HEK293 (cell line): ENCODE results near the gene SBF1.

Experiments used
- CTCF ChIA-PET: fragments of 350-600 bp; formaldehyde crosslinking; extraction: SDS; loops from one replicate; lab custom pipeline; 2021; ENCODE audit warnings: antibody characterized with exemption; lab: Yijun Ruan, JAX
- POLR2A ChIA-PET: fragments of 300-600 bp; formaldehyde crosslinking; extraction: SDS; loops from one replicate; lab custom pipeline; 2020; ENCODE audit warnings: antibody characterized with exemption, inconsistent platforms; lab: Yijun Ruan, JAX
- H3K27ac ChIP-seq: fragments of 200-500 bp; sonication (Bioruptor generic); 2 replicates; pipeline ENCODE4 v1.5.1; 2014; ENCODE audit warnings: low read depth, low read length, control low read depth, inconsistent platforms; ENCODE audit errors: extremely low read depth
- H3K36me3 ChIP-seq, 2 experiments: fragments of 200-500 bp in 1 of 2; sonication (Bioruptor generic) in 1 of 2; 1 replicate in 1 of 2; 2 replicates in 1 of 2; pipeline ENCODE4 v1.5.1; 2014 to 2017; ENCODE audit warnings: inconsistent platforms in 2 of 2, low read length in 2 of 2; ENCODE audit not compliant: control insufficient read depth in 2 of 2, insufficient read depth in 1 of 2
- H3K4me1 ChIP-seq: fragments of 200-500 bp; sonication (Bioruptor generic); 2 replicates; pipeline ENCODE4 v1.5.1; 2014; ENCODE audit warnings: mild to moderate bottlenecking, low read length, inconsistent platforms; ENCODE audit not compliant: control insufficient read depth, insufficient read depth
- H3K4me3 ChIP-seq: 2 replicates; pipeline ENCODE4 v1.5.1; 2011; ENCODE audit warnings: low read depth, mild to moderate bottlenecking, control low read depth, low read length, moderate library complexity
- H3K9me3 ChIP-seq: fragments of 200-500 bp; sonication (Bioruptor generic); 2 replicates; pipeline ENCODE4 v1.5.1; 2014; ENCODE audit warnings: low read depth, low read length, inconsistent platforms; ENCODE audit not compliant: control insufficient read depth, insufficient read depth
- GLIS1 ChIP-seq: fragments of 450-650 bp; formaldehyde crosslinking; IDR thresholded peaks from 2 replicates; pipeline ENCODE4 v1.5.1; 2016; ENCODE audit warnings: missing biosample characterization, missing genetic modification characterization
- GLIS2 ChIP-seq: fragments of 450-650 bp; formaldehyde crosslinking; IDR thresholded peaks from 2 replicates; pipeline ENCODE4 v1.5.1; 2016; ENCODE audit warnings: missing biosample characterization, missing genetic modification characterization
- IKZF3 ChIP-seq: fragments of 450-650 bp; IDR thresholded peaks from 2 replicates; pipeline ENCODE4 v1.5.0; 2018; ENCODE audit warnings: missing biosample characterization, mild to moderate bottlenecking, missing genetic modification characterization, moderate library complexity
- SCRT2 ChIP-seq: fragments of 450-650 bp; formaldehyde crosslinking; IDR thresholded peaks from 2 replicates; pipeline ENCODE4 v1.5.1; 2016; ENCODE audit warnings: missing biosample characterization, missing genetic modification characterization
- SP2 ChIP-seq: fragments of 450-650 bp; formaldehyde crosslinking; IDR thresholded peaks from 2 replicates; pipeline ENCODE4 v1.5.1; 2016; ENCODE audit warnings: missing biosample characterization, missing genetic modification characterization
- ZBTB11 ChIP-seq: fragments of 450-650 bp; formaldehyde crosslinking; conservative IDR thresholded peaks from 2 replicates; pipeline ENCODE4 v1.5.1; 2016; ENCODE audit warnings: low read depth, missing biosample characterization, missing genetic modification characterization
- ZBTB20 ChIP-seq: fragments of 450-650 bp; formaldehyde crosslinking; IDR thresholded peaks from 2 replicates; pipeline ENCODE4 v1.5.1; 2016; ENCODE audit warnings: missing biosample characterization, missing genetic modification characterization
- ZBTB21 ChIP-seq: fragments of 450-650 bp; formaldehyde crosslinking; IDR thresholded peaks from 2 replicates; pipeline ENCODE4 v1.5.1; 2017; ENCODE audit warnings: missing biosample characterization, missing genetic modification characterization
- ZBTB44 ChIP-seq: fragments of 450-650 bp; IDR thresholded peaks from 2 replicates; pipeline ENCODE4 v1.5.1; 2018; ENCODE audit warnings: missing biosample characterization, mild to moderate bottlenecking, missing genetic modification characterization
- ZNF140 ChIP-seq: fragments of 450-650 bp; formaldehyde crosslinking; IDR thresholded peaks from 2 replicates; pipeline ENCODE4 v1.5.1; 2016; ENCODE audit warnings: missing biosample characterization, missing genetic modification characterization
- ZNF16 ChIP-seq: fragments of 450-650 bp; formaldehyde crosslinking; IDR thresholded peaks from 2 replicates; pipeline ENCODE4 v1.5.1; 2016; ENCODE audit warnings: low read depth, missing biosample characterization, missing genetic modification characterization
- ZNF26 ChIP-seq: fragments of 450-650 bp; formaldehyde crosslinking; IDR thresholded peaks from 2 replicates; pipeline ENCODE4 v1.5.1; 2016; ENCODE audit warnings: missing biosample characterization, missing genetic modification characterization
- ZNF341 ChIP-seq: fragments of 450-650 bp; formaldehyde crosslinking; IDR thresholded peaks from 2 replicates; pipeline ENCODE4; 2016; ENCODE audit warnings: low read depth, missing biosample characterization, missing genetic modification characterization
- ZNF571 ChIP-seq: fragments of 450-650 bp; formaldehyde crosslinking; IDR thresholded peaks from 2 replicates; pipeline ENCODE4 v1.5.0; 2017; ENCODE audit warnings: missing biosample characterization, missing genetic modification characterization
- ZNF624 ChIP-seq: fragments of 450-650 bp; formaldehyde crosslinking; IDR thresholded peaks from 2 replicates; pipeline ENCODE4 v1.5.1; 2017; ENCODE audit warnings: missing biosample characterization, missing genetic modification characterization
- ZNF654 ChIP-seq: fragments of 450-650 bp; formaldehyde crosslinking; IDR thresholded peaks from 2 replicates; pipeline ENCODE4 v1.5.1; 2016; ENCODE audit warnings: low read depth, missing biosample characterization, missing genetic modification characterization
- ZNF704 ChIP-seq: fragments of 450-650 bp; formaldehyde crosslinking; IDR thresholded peaks from 2 replicates; pipeline ENCODE4 v1.5.1; 2016; ENCODE audit warnings: missing biosample characterization, missing genetic modification characterization
- ZNF791 ChIP-seq: fragments of 450-650 bp; formaldehyde crosslinking; IDR thresholded peaks from 2 replicates; pipeline ENCODE4 v1.5.1; 2016; ENCODE audit warnings: missing biosample characterization, missing genetic modification characterization
- ZSCAN4 ChIP-seq: fragments of 450-650 bp; formaldehyde crosslinking; IDR thresholded peaks from 2 replicates; pipeline ENCODE4 v1.5.1; 2017; ENCODE audit warnings: missing biosample characterization, missing genetic modification characterization

Gene SBF1

GRCh38 chr22:50488006-50488677, 13.3 kb upstream of the SBF1 start:
- Histone ChIP-seq H3K36me3 (no peaks in the 10 kb centered on the region), H3K27ac (no peak overlapping the region), H3K9me3 (no peaks in the 10 kb centered on the region), H3K4me1 (no peaks in the 10 kb centered on the region), H3K4me3 (no peak overlapping the region)
- TF ChIP-seq GLIS1 (tag by site-specific recombination) = peak; percentile 64
- 0 out of 2 replicates have a peak, but pooled peaks have one; percentile 8 for TF ChIP-seq SP2
- TF ChIP-seq ZNF624 (tag by site-specific recombination) = no peak
- ChIA-PET POLR2A (interaction anchor here (2.2 kb wide), 1 partner anchor 9 kb away, joined by 8 read pairs; no protein-coding TSS in a partner anchor), CTCF (no interaction called here)

GRCh38 chr22:50487290-50488005, 12.6 kb upstream of the SBF1 start:
- no peaks in the 10 kb centered on the region for H3K36me3 ChIP-seq
- H3K9me3 ChIP-seq = no peaks in the 10 kb centered on the region
- H3K4me3 ChIP-seq = no peak overlapping the region
- no peaks in the 10 kb centered on the region for H3K4me1 ChIP-seq
- POLR2A ChIA-PET = interaction anchor here (1.0 to 2.2 kb wide), 3 partner anchors 10 to 36 kb away, joined by 3 to 8 read pairs (median 5); partner anchors contain the start of genes LMF2 and NCAPH2
- H3K27ac ChIP-seq = no peak overlapping the region
- TF ChIP-seq ZBTB21 (tag by site-specific recombination) (no peak), ZNF26 (tag by site-specific recombination) (no peak), ZNF16 (no peak), ZNF571 (no peak), ZNF654 (tag by site-specific recombination) (no peak), SCRT2 (no peak), ZNF791 (tag by site-specific recombination) (no peak), GLIS2 (tag by site-specific recombination) (0 out of 2 replicates have a peak, but pooled peaks have one; percentile 10), GLIS1 (tag by site-specific recombination) (peak; percentile 90), ZNF704 (tag by site-specific recombination) (no peak)
- CTCF ChIA-PET = interaction anchor here (3.1 kb wide), 1 partner anchor 10 kb away, joined by 21 read pairs; no protein-coding TSS in a partner anchor

- Histone ChIP-seq H3K27ac (no peak within 1 kb of the TSS), H3K9me3 (no peaks in the 10 kb centered on the region), H3K4me1 (no peaks in the 10 kb centered on the region), H3K4me3 (no peak within 1 kb of the TSS), H3K36me3 (no peaks in the 10 kb centered on the region)
- CTCF ChIA-PET = interaction anchor here (0.7 to 3.1 kb wide), 3 partner anchors 11 to 319 kb away, joined by 4 to 21 read pairs (median 5); no protein-coding TSS in a partner anchor
- POLR2A ChIA-PET = interaction anchor here (1.0 to 2.2 kb wide), 3 partner anchors 11 to 35 kb away, joined by 3 to 8 read pairs (median 5); partner anchors contain the start of genes LMF2 and NCAPH2
- TF ChIP-seq ZBTB20 (tag by site-specific recombination) = 0 out of 2 replicates have a peak, but pooled peaks have one; percentile 12
- TF ChIP-seq ZBTB11 = no peak
- no peak for TF ChIP-seq ZNF140
- TF ChIP-seq IKZF3 (tag by site-specific recombination) = no peak
- TF ChIP-seq ZNF341 (tag by site-specific recombination) = no peak
- no peak for TF ChIP-seq ZBTB44 (tag by site-specific recombination)
- TF ChIP-seq ZSCAN4 (tag by site-specific recombination) = no peak
Observed at GRCh38 chr22:50486561-50487289, 11.9 kb upstream of the SBF1 start, which contains the start of gene MIOX. MIOX (plus strand) TSS chr22:50486859; CDS start chr22:50486898, 39 bp downstream.
